Neural progenitor cell (in vitro differentiated cells): ENCODE results near the gene SPACA7. TPM values are rescaled to one million over a fixed set of nuclear protein-coding genes. Genes with fewer than 3 reads are reported as not detected.

Experiments
- DNase-seq: peaks from one replicate; pipeline ENCODE4 v3.0.0-alpha.2; 2016; ENCODE audit warnings: low spot score
- H2AFZ ChIP-seq: fragments of 200-600 bp; sonication (generic); replicated peaks from 2 replicates; pipeline ENCODE4 v1.6.1; 2016; ENCODE audit warnings: antibody characterized with exemption
- H3F3A ChIP-seq: fragments of 200-600 bp; sonication (generic); 2 replicates; pipeline ENCODE4 v1.6.1; 2016; ENCODE audit warnings: antibody characterized with exemption, low read depth
- H3K27ac ChIP-seq: fragments of 200-600 bp; sonication (generic); 2 replicates; pipeline ENCODE4 v1.5.1; 2016; ENCODE audit warnings: mild to moderate bottlenecking
- H3K27me3 ChIP-seq: fragments of 200-600 bp; sonication (generic); 2 replicates; pipeline ENCODE4 v1.6.1; 2016; ENCODE audit warnings: mild to moderate bottlenecking, moderate library complexity
- H3K36me3 ChIP-seq: fragments of 200-600 bp; sonication (generic); 2 replicates; pipeline ENCODE4 v1.5.1; 2016
- H3K4me1 ChIP-seq: fragments of 200-600 bp; sonication (generic); 2 replicates; pipeline ENCODE4 v1.6.1; 2016; ENCODE audit warnings: mixed run types
- H3K4me2 ChIP-seq: fragments of 200-600 bp; sonication (generic); 2 replicates; pipeline ENCODE4 v1.6.1; 2016
- H3K4me3 ChIP-seq: fragments of 200-600 bp; sonication (generic); 2 replicates; pipeline ENCODE4 v1.5.1; 2016
- H3K79me2 ChIP-seq: fragments of 200-600 bp; sonication (generic); 2 replicates; pipeline ENCODE4 v1.6.1; 2016; ENCODE audit warnings: low read depth
- H3K9ac ChIP-seq: fragments of 200-600 bp; sonication (generic); 2 replicates; pipeline ENCODE4 v1.6.1; 2016
- H3K9me3 ChIP-seq: fragments of 200-600 bp; sonication (generic); 2 replicates; pipeline ENCODE4 v1.5.1; 2016; ENCODE audit warnings: low read depth
- H4K20me1 ChIP-seq: fragments of 200-600 bp; sonication (generic); 2 replicates; pipeline ENCODE4 v1.6.1; 2016; ENCODE audit warnings: low read depth
- H3K27ac Mint-ChIP-seq: 3 replicates; pipeline ENCODE4 v1.8.0; 2021; ENCODE audit warnings: mixed read lengths
- H3K27me3 Mint-ChIP-seq: 2 replicates; pipeline ENCODE4 v1.8.0; 2022; ENCODE audit warnings: low read depth, mild to moderate bottlenecking, inconsistent platforms, moderate library complexity, mixed read lengths; ENCODE audit not compliant: insufficient read depth
- H3K36me3 Mint-ChIP-seq: 3 replicates; pipeline ENCODE4 v1.8.0; 2021; ENCODE audit warnings: mixed read lengths
- H3K4me1 Mint-ChIP-seq: 3 replicates; pipeline ENCODE4 v1.8.0; 2021; ENCODE audit warnings: mixed read lengths
- H3K4me3 Mint-ChIP-seq: 3 replicates; pipeline ENCODE4 v1.8.0; 2021; ENCODE audit warnings: mild to moderate bottlenecking, moderate library complexity, mixed read lengths
- H3K9me3 Mint-ChIP-seq: 3 replicates; pipeline ENCODE4 v1.8.0; 2020; ENCODE audit warnings: mixed read lengths
- CTCF ChIP-seq: fragments of 200-600 bp; sonication (generic); IDR thresholded peaks from 2 replicates; pipeline ENCODE4 v1.5.1; 2017; ENCODE audit warnings: antibody characterized with exemption, mild to moderate bottlenecking
- EZH2 ChIP-seq: fragments of 200-600 bp; sonication (generic); IDR thresholded peaks from 2 replicates; pipeline ENCODE4 v1.6.1; 2017; ENCODE audit warnings: antibody characterized with exemption, mild to moderate bottlenecking, moderate library complexity
- EZH2phosphoT487 ChIP-seq: fragments of 200-600 bp; sonication (generic); IDR thresholded peaks from 2 replicates; pipeline ENCODE4 v1.6.1; 2017; ENCODE audit warnings: antibody characterized with exemption
- total RNA-seq: library from RNA; depleted of rRNA; stranded (reverse); fragments of >200 nt; gene quantifications from 2 replicates; pipeline ENCODE4 v1.2.3, GENCODE V29; 2015; ENCODE audit warnings: low replicate concordance

Gene SPACA7
- total RNA-seq, 1 donor from 2014 or later, result not detected

GRCh38 chr13:112450904-112451240 is 74.7 kb downstream of the SPACA7 start:
- DNase-seq, result no peak
- H3K27ac ChIP-seq, result no peak overlapping the region
- Mint-ChIP-seq H3K36me3 (no peaks in the 10 kb centered on the region), H3K27ac (peak overlapping the region; percentile 3), H3K4me3 (no peak overlapping the region), H3K27me3 (peaks cover 8% of the 10 kb centered on the region), H3K4me1 (peaks cover 31% of the 10 kb centered on the region), H3K9me3 (no peaks in the 10 kb centered on the region)
- no peak overlapping the region for H3K9ac ChIP-seq
- no peak overlapping the region for H2AFZ ChIP-seq
- no peaks in the 10 kb centered on the region for H4K20me1 ChIP-seq
- no peaks in the 10 kb centered on the region for H3F3A ChIP-seq
- H3K36me3 ChIP-seq, result no peaks in the 10 kb centered on the region
- TF ChIP-seq EZH2phosphoT487 (no peak), CTCF (no peak), EZH2 (no peak)
- no peak overlapping the region for H3K4me3 ChIP-seq
- H3K79me2 ChIP-seq, result no peaks in the 10 kb centered on the region
- H3K4me1 ChIP-seq, result no peaks in the 10 kb centered on the region
- no peaks in the 10 kb centered on the region for H3K9me3 ChIP-seq
- H3K27me3 ChIP-seq, result peaks cover 4% of the 10 kb centered on the region
- no peak overlapping the region for H3K4me2 ChIP-seq

- no peak overlapping the region for H2AFZ ChIP-seq
- H3K27ac ChIP-seq, result no peak overlapping the region
- H3K4me1 ChIP-seq, result no peaks in the 10 kb centered on the region
- no peaks in the 10 kb centered on the region for H3K79me2 ChIP-seq
- no peaks in the 10 kb centered on the region for H3K36me3 ChIP-seq
- no peak overlapping the region for H3K9ac ChIP-seq
- H3K27me3 Mint-ChIP-seq, result peaks cover 8% of the 10 kb centered on the region
- no peaks in the 10 kb centered on the region for H3K36me3 Mint-ChIP-seq
- H3F3A ChIP-seq, result no peaks in the 10 kb centered on the region
- peaks cover 31% of the 10 kb centered on the region for H3K4me1 Mint-ChIP-seq
- H3K9me3 ChIP-seq, result no peaks in the 10 kb centered on the region
- no peak overlapping the region for H3K4me3 Mint-ChIP-seq
- H3K9me3 Mint-ChIP-seq, result no peaks in the 10 kb centered on the region
- DNase-seq, result no peak
- no peaks in the 10 kb centered on the region for H4K20me1 ChIP-seq
- TF ChIP-seq CTCF (no peak), EZH2phosphoT487 (no peak), EZH2 (no peak)
- H3K27me3 ChIP-seq, result no peaks in the 10 kb centered on the region
- no peak overlapping the region for H3K4me2 ChIP-seq
- H3K27ac Mint-ChIP-seq, result no peak overlapping the region
- H3K4me3 ChIP-seq, result no peak overlapping the region
These were observed 75.6 kb downstream of the SPACA7 start for GRCh38 chr13:112451512-112452379.

DNA sequence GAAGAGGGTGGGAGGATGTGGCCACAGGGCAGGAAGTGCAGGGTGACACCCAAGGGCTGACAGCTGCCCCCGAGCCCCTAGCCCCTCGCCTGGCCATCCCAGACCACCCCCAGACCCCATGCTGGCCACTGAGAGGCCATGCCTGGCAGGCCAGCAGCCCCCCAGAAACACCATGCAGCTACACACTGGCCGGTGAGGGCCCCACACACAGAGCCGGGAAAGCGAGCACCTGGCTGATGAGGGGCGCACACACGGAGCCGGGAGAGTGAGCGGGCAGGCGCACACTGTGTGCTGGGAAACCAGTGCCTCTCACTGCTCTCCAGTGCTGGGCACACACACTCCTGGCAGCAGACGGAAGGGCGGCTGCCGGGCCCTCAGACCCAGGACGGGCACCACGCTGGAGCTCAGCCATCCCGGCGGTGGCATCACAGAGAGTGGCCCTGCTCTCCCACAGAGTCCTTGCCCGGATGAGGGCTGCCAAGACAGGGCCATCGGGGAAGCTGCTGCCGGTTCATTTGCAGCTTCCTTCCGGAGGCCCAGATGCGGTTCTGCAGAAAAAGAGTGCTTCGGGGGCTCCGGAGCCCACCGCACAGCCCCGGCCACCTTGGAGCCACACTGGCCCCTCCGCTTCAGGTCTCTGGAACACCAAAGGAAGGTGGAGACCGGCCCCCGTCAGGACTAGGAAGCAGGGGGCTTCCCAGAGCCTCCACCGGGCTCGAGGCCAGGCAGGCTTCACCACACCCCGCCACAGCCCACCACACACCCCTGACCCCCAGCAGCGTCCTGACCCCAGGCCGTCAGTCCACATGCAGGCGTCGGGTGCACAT is 76.4 kb downstream of the SPACA7 start:
- no peak for TF ChIP-seq EZH2phosphoT487
- TF ChIP-seq CTCF, result no peak
- no peak for TF ChIP-seq EZH2
- Mint-ChIP-seq H3K36me3 (no peaks in the 10 kb centered on the region), H3K27me3 (peaks cover 10% of the 10 kb centered on the region), H3K4me1 (peaks cover 28% of the 10 kb centered on the region), H3K4me3 (no peak overlapping the region), H3K27ac (no peak overlapping the region), H3K9me3 (no peaks in the 10 kb centered on the region)
- H3F3A ChIP-seq, result no peaks in the 10 kb centered on the region
- H3K27me3 ChIP-seq, result no peaks in the 10 kb centered on the region
- H3K27ac ChIP-seq, result no peak overlapping the region
- H3K36me3 ChIP-seq, result no peaks in the 10 kb centered on the region
- no peak overlapping the region for H3K9ac ChIP-seq
- no peak overlapping the region for H3K4me3 ChIP-seq
- no peaks in the 10 kb centered on the region for H3K4me1 ChIP-seq
- no peak for DNase-seq
- no peak overlapping the region for H3K4me2 ChIP-seq
- H4K20me1 ChIP-seq, result no peaks in the 10 kb centered on the region
- no peaks in the 10 kb centered on the region for H3K9me3 ChIP-seq
- no peak overlapping the region for H2AFZ ChIP-seq
- H3K79me2 ChIP-seq, result no peaks in the 10 kb centered on the region
